Measurements from ENCODE around the gene SAP30. TPM values are rescaled to one million over a fixed set of nuclear protein-coding genes. Genes with fewer than 3 reads are reported as not detected.

The SAP30 gene
- total and polyA plus RNA-seq, 9 of the 15 experiments (the other 6 are each of a cell fraction or from before 2014, with no cell fraction given), result 5.9 to 51.1 (median 32.6) TPM

GRCh38 chr4:173367285-173367684 lies 3.5 kb upstream of the SAP30 start:
- peaks cover 19% of the 10 kb centered on the region for H3K79me2 ChIP-seq (ENCODE audit: control insufficient read depth, insufficient read depth, low read length)
- no peaks in the 10 kb centered on the region for H3K9me3 ChIP-seq (replicated peaks; ENCODE audit: control insufficient read depth, insufficient read depth, low read depth, low read length)
- no peak for TF ChIP-seq ARID1B (IDR thresholded peaks at IDR 0.05)
- no peak for TF ChIP-seq ZNF79 (CRISPR knock-in tag; IDR thresholded peaks at IDR 0.05; ENCODE audit: low read depth)
- TF ChIP-seq, protein P1, sequence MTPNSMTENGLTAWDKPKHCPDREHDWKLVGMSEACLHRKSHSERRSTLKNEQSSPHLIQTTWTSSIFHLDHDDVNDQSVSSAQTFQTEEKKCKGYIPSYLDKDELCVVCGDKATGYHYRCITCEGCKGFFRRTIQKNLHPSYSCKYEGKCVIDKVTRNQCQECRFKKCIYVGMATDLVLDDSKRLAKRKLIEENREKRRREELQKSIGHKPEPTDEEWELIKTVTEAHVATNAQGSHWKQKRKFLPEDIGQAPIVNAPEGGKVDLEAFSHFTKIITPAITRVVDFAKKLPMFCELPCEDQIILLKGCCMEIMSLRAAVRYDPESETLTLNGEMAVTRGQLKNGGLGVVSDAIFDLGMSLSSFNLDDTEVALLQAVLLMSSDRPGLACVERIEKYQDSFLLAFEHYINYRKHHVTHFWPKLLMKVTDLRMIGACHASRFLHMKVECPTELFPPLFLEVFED (CRISPR knock-in tag; conservative IDR thresholded peaks at IDR 0.05), result no peak
- no peak for TF ChIP-seq PTTG1 (tag; IDR thresholded peaks at IDR 0.05; ENCODE audit: low read depth)
- TF ChIP-seq, protein P2, sequence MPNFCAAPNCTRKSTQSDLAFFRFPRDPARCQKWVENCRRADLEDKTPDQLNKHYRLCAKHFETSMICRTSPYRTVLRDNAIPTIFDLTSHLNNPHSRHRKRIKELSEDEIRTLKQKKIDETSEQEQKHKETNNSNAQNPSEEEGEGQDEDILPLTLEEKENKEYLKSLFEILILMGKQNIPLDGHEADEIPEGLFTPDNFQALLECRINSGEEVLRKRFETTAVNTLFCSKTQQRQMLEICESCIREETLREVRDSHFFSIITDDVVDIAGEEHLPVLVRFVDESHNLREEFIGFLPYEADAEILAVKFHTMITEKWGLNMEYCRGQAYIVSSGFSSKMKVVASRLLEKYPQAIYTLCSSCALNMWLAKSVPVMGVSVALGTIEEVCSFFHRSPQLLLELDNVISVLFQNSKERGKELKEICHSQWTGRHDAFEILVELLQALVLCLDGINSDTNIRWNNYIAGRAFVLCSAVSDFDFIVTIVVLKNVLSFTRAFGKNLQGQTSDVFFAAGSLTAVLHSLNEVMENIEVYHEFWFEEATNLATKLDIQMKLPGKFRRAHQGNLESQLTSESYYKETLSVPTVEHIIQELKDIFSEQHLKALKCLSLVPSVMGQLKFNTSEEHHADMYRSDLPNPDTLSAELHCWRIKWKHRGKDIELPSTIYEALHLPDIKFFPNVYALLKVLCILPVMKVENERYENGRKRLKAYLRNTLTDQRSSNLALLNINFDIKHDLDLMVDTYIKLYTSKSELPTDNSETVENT (CRISPR knock-in tag; IDR thresholded peaks at IDR 0.05), result no peak
- no peak for TF ChIP-seq CEBPB (tag; IDR thresholded peaks at IDR 0.05)
- TF ChIP-seq, protein P3, sequence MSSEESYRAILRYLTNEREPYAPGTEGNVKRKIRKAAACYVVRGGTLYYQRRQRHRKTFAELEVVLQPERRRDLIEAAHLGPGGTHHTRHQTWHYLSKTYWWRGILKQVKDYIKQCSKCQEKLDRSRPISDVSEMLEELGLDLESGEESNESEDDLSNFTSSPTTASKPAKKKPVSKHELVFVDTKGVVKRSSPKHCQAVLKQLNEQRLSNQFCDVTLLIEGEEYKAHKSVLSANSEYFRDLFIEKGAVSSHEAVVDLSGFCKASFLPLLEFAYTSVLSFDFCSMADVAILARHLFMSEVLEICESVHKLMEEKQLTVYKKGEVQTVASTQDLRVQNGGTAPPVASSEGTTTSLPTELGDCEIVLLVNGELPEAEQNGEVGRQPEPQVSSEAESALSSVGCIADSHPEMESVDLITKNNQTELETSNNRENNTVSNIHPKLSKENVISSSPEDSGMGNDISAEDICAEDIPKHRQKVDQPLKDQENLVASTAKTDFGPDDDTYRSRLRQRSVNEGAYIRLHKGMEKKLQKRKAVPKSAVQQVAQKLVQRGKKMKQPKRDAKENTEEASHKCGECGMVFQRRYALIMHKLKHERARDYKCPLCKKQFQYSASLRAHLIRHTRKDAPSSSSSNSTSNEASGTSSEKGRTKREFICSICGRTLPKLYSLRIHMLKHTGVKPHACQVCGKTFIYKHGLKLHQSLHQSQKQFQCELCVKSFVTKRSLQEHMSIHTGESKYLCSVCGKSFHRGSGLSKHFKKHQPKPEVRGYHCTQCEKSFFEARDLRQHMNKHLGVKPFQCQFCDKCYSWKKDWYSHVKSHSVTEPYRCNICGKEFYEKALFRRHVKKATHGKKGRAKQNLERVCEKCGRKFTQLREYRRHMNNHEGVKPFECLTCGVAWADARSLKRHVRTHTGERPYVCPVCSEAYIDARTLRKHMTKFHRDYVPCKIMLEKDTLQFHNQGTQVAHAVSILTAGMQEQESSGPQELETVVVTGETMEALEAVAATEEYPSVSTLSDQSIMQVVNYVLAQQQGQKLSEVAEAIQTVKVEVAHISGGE (CRISPR knock-in tag; IDR thresholded peaks at IDR 0.05), result no peak
- no peak for TF ChIP-seq RB1 (IDR thresholded peaks at IDR 0.05; ENCODE audit: low read depth)
- TF ChIP-seq MTA3 (IDR thresholded peaks at IDR 0.05; ENCODE audit: borderline replicate concordance), result no peak
- no peak for TF ChIP-seq TCF7 (IDR thresholded peaks at IDR 0.05; ENCODE audit: borderline replicate concordance)
- in situ Hi-C loops (cut with MboI) (loop anchor here (5.0 kb wide), 1 partner anchor 35 kb away; the partner anchor contains the start of gene HMGB2), intact Hi-C loops (cut with micrococcal nuclease) (no loop called here)
- H3K36me3 ChIP-seq (ENCODE audit: control insufficient read depth, insufficient read depth, low read length), result no peaks in the 10 kb centered on the region
- FAIRE-seq (no peak), ATAC-seq (no peak), DNase-seq (ENCODE audit: extremely low read depth in 1 of 4, low spot score in 3 of 4) (no peak)
- no peaks in the 10 kb centered on the region for H3K9me1 ChIP-seq (ENCODE audit: control insufficient read depth, insufficient read depth, low read length)
- H3K9ac ChIP-seq (ENCODE audit: insufficient read depth in 1 of 2, low read depth in 2 of 2, low read length in 2 of 2), result no peak overlapping the region
- H2AFZ ChIP-seq (ENCODE audit: low read depth, low read length), result 0 out of 2 replicates have a peak overlapping the region, but pooled peaks have one; percentile 6
- H4K20me1 ChIP-seq (replicated peaks; ENCODE audit: control insufficient read depth, insufficient read depth, low read length), result no peaks in the 10 kb centered on the region
- no TSS peak for BruUV-seq (replicated peaks)
- CTCF ChIA-PET (ENCODE audit: low intra/inter-chr PET ratio), result no interaction called here
- H3K27ac ChIP-seq (ENCODE audit: extremely low read depth, low read depth, low read length), result no peak overlapping the region
- no peaks in the 10 kb centered on the region for H3K27me3 ChIP-seq (ENCODE audit: control insufficient read depth in 2 of 2, insufficient read depth in 2 of 2, low read length in 2 of 2)
- H3K4me3 ChIP-seq, result no peak overlapping the region
- H3K4me1 ChIP-seq (replicated peaks in 1 of 2; ENCODE audit: control insufficient read depth in 2 of 2, insufficient read depth in 2 of 2, low read length in 2 of 2), result peaks cover 3 to 6% of the 10 kb centered on the region in 2 experiments; a peak in 3 of 5 replicates
- no peak overlapping the region for H3K4me2 ChIP-seq (ENCODE audit: insufficient read depth, low read length)
- POLR2A ChIA-PET, result interaction anchor here (7.6 kb wide), 1 partner anchor 35 kb away, joined by 123 read pairs; the partner anchor contains the start of gene HMGB2
